Hepatocyte (in vitro differentiated cells): ENCODE data around the gene RTP3. TPM values are rescaled to one million over a fixed set of nuclear protein-coding genes. Genes with fewer than 3 reads are reported as not detected.

Source experiments
- DNase-seq: peaks from one replicate; pipeline ENCODE4 v3.0.0-alpha.2; 2016; ENCODE audit warnings: low spot score
- H2AFZ ChIP-seq: fragments of 200-600 bp; sonication (generic); 2 replicates; pipeline ENCODE4 v1.6.0; 2016; ENCODE audit warnings: antibody characterized with exemption, mild to moderate bottlenecking
- H3K27ac ChIP-seq: fragments of 200-600 bp; sonication (generic); 2 replicates; pipeline ENCODE4 v1.5.1; 2016; ENCODE audit warnings: mild to moderate bottlenecking
- H3K27me3 ChIP-seq: fragments of 200-600 bp; sonication (generic); 2 replicates; pipeline ENCODE4 v1.6.1; 2016
- H3K36me3 ChIP-seq: fragments of 200-600 bp; sonication (generic); replicated peaks from 2 replicates; pipeline ENCODE4 v1.5.1; 2016; ENCODE audit warnings: low read depth; ENCODE audit not compliant: insufficient read depth
- H3K4me1 ChIP-seq: fragments of 200-600 bp; sonication (generic); 2 replicates; pipeline ENCODE4 v1.5.1; 2016; ENCODE audit warnings: mild to moderate bottlenecking, moderate library complexity; ENCODE audit not compliant: insufficient read depth
- H3K4me2 ChIP-seq: fragments of 200-600 bp; sonication (generic); 2 replicates; pipeline ENCODE4 v1.6.0; 2016
- H3K4me3 ChIP-seq: fragments of 200-600 bp; sonication (generic); 2 replicates; pipeline ENCODE4 v1.5.1; 2016; ENCODE audit warnings: mild to moderate bottlenecking
- H3K79me2 ChIP-seq: fragments of 200-600 bp; sonication (generic); 2 replicates; pipeline ENCODE4 v1.6.0; 2017; ENCODE audit warnings: mild to moderate bottlenecking
- H3K9me2 ChIP-seq: fragments of 200-600 bp; sonication (generic); replicated peaks from 2 replicates; pipeline ENCODE4 v1.6.0; 2017; ENCODE audit warnings: mild to moderate bottlenecking; ENCODE audit not compliant: insufficient read depth
- H3K9me3 ChIP-seq: fragments of 200-600 bp; sonication (generic); 2 replicates; pipeline ENCODE4 v1.5.1; 2016; ENCODE audit warnings: low read depth, mild to moderate bottlenecking
- H4K20me1 ChIP-seq: fragments of 200-600 bp; sonication (generic); 2 replicates; pipeline ENCODE4 v1.6.0; 2016; ENCODE audit warnings: mild to moderate bottlenecking; ENCODE audit not compliant: insufficient read depth, poor library complexity, severe bottlenecking
- EZH2 ChIP-seq: fragments of 200-600 bp; sonication (generic); IDR thresholded peaks from 2 replicates; pipeline ENCODE4 v1.6.1; 2016; ENCODE audit warnings: antibody characterized with exemption, mild to moderate bottlenecking, borderline replicate concordance
- EZH2phosphoT487 ChIP-seq: fragments of 200-600 bp; sonication (generic); IDR thresholded peaks from one replicate; pipeline ENCODE4 v1.6.1; 2018; ENCODE audit warnings: antibody characterized with exemption, mild to moderate bottlenecking, low read depth, moderate library complexity; ENCODE audit not compliant: unreplicated experiment, severe bottlenecking
- WGBS: methylation state at CpG from one replicate; pipeline ENCODE4 v1.1.6; 2016; ENCODE audit warnings: low lambda C conversion rate; ENCODE audit errors: missing lambda C conversion rate; 5-methylcytosine and 5-hydroxymethylcytosine counted together
- polyA plus RNA-seq: library from polyadenylated mRNA; unstranded; fragments of >200 nt; fragmentation: Nextera tagmentation; extraction: Ambion mirVana; gene quantifications from 2 replicates; pipeline ENCODE4 v1.2.1, GENCODE V29; 2016
- total RNA-seq: library from RNA; depleted of rRNA; stranded (reverse); fragments of >200 nt; gene quantifications from 2 replicates; pipeline ENCODE4 v1.2.3, GENCODE V29; 2014
- TF ChIP-seq, protein P1 (sequence below): fragments of 200-600 bp; sonication (generic); IDR thresholded peaks from 2 replicates; pipeline ENCODE4 v1.5.1; 2016; ENCODE audit warnings: antibody characterized with exemption, mild to moderate bottlenecking; ENCODE audit not compliant: poor library complexity

Gene RTP3
- total and polyA plus RNA-seq, 2 experiments from 2014 or later = 1.8 to 2.0 TPM

DNA sequence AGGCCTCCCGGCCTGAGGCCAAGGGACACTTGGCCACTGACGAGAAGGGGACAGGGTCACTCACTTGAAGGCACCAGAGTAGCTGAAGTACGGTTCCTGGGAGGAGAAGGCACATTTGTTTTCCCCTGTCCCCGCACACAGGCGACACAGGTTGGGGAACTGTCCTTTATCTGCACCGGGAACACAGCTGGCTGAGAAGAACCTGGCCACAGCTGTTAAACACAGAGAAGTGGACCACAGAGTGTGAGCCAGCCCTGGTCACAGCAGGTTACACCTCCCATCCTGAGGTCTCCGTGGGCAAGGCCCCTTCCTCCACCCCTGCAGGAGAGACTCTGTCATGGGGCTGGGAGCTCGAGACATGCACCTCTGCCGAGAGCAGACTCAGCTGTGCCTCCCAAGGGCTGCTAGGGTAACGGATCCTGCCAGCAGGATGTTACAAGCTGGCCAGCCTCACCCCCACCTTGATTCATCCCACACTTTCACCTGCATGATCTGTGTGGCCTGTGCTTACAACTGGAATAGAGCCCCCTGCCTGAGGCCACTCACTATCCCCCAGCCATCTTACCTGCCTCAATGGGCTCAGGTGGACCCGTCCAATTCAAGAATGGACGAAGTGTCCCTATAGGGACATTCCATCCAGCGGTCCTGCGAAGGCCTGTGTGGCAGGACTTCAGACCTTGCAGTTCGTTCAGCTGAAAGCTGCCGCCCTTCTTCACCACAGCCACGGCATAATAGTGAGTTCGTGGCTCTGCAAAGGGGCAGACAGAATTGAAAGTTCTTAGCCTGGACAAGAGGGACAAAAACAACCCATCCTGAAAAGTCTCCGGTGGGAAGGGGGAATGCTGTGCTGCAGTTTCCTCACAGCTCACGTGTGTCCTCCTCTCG lies 42.3 kb upstream of the RTP3 start:
- no peak overlapping the region for H2AFZ ChIP-seq
- no peak overlapping the region for H3K27ac ChIP-seq
- no peaks in the 10 kb centered on the region for H4K20me1 ChIP-seq
- TF ChIP-seq, protein P1, sequence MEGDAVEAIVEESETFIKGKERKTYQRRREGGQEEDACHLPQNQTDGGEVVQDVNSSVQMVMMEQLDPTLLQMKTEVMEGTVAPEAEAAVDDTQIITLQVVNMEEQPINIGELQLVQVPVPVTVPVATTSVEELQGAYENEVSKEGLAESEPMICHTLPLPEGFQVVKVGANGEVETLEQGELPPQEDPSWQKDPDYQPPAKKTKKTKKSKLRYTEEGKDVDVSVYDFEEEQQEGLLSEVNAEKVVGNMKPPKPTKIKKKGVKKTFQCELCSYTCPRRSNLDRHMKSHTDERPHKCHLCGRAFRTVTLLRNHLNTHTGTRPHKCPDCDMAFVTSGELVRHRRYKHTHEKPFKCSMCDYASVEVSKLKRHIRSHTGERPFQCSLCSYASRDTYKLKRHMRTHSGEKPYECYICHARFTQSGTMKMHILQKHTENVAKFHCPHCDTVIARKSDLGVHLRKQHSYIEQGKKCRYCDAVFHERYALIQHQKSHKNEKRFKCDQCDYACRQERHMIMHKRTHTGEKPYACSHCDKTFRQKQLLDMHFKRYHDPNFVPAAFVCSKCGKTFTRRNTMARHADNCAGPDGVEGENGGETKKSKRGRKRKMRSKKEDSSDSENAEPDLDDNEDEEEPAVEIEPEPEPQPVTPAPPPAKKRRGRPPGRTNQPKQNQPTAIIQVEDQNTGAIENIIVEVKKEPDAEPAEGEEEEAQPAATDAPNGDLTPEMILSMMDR = no peak
- H3K4me3 ChIP-seq = no peak overlapping the region
- no peaks in the 10 kb centered on the region for H3K4me1 ChIP-seq
- WGBS = 91% methylated on average over 21 of the region's 21 CpGs
- DNase-seq = no peak
- H3K9me3 ChIP-seq = no peaks in the 10 kb centered on the region
- no peak overlapping the region for H3K4me2 ChIP-seq
- no peaks in the 10 kb centered on the region for H3K27me3 ChIP-seq
- no peaks in the 10 kb centered on the region for H3K36me3 ChIP-seq
- H3K79me2 ChIP-seq = no peaks in the 10 kb centered on the region
- no peaks in the 10 kb centered on the region for H3K9me2 ChIP-seq

DNA sequence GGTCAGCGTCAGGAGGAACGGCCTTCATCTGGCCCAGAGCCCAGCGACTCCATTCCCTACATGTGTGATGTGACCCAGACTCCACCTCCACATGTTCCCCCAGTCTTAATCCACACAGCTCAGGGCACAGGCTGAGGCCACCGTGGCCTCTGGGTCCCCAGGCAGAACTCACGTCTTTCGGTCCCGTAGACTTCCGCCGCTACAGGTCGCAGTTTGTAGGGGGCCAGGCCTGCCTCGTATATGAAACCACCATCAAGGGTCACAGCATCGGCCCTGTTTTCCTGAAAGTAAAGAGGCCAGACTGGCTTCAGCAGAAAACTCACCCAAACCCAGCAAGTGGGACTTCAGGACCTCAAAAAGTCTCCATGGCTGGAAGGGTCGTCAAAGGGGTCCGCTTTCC lies 41.7 kb upstream of the RTP3 start:
- no peaks in the 10 kb centered on the region for H4K20me1 ChIP-seq
- H3K9me3 ChIP-seq = no peaks in the 10 kb centered on the region
- H3K4me1 ChIP-seq = no peaks in the 10 kb centered on the region
- H3K36me3 ChIP-seq = no peaks in the 10 kb centered on the region
- H3K79me2 ChIP-seq = no peaks in the 10 kb centered on the region
- 96% methylated on average over 14 of the region's 14 CpGs for WGBS
- no peak overlapping the region for H3K4me2 ChIP-seq
- no peaks in the 10 kb centered on the region for H3K9me2 ChIP-seq
- DNase-seq = no peak
- no peaks in the 10 kb centered on the region for H3K27me3 ChIP-seq
- TF ChIP-seq, protein P1 = no peak
- TF ChIP-seq EZH2phosphoT487 (no peak), EZH2 (no peak)
- no peak overlapping the region for H2AFZ ChIP-seq
- H3K27ac ChIP-seq = no peak overlapping the region
- H3K4me3 ChIP-seq = no peak overlapping the region

DNA sequence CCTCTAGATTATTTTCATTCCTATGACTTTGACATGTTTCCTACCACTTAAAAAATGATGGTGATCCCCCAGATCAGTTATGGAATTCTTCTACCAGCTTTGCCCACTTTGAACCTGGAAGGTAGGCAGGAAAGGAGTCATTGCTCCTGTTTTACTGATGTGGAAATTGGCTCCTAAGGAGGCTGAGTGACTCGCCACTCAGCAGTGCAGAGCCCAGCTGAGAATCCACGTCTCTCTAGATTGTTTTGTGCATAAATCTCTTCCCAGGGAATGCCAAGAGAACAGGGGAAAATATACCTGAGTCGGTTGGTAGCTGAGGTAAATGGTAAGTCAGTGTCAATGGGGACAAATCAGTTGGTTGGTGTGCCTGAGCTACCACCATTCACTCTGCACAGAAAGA lies 37.7 kb upstream of the RTP3 start:
- Histone ChIP-seq H3K4me2 (no peak overlapping the region), H3K4me1 (no peaks in the 10 kb centered on the region), H2AFZ (no peak overlapping the region), H3K9me3 (no peaks in the 10 kb centered on the region), H3K9me2 (no peaks in the 10 kb centered on the region), H3K36me3 (no peaks in the 10 kb centered on the region), H3K27ac (no peak overlapping the region), H3K4me3 (no peak overlapping the region), H4K20me1 (no peaks in the 10 kb centered on the region), H3K27me3 (no peaks in the 10 kb centered on the region), H3K79me2 (no peaks in the 10 kb centered on the region)
- WGBS = 65% methylated on average over 3 of the region's 3 CpGs
- no peak for DNase-seq
- TF ChIP-seq EZH2phosphoT487 = no peak
- no peak for TF ChIP-seq EZH2
- TF ChIP-seq, protein P1 = no peak
